Colon (tissue), 2 donors: ENCODE results near the gene SLC25A17.
"Not testable (repeated sequence)": the region's sequence is repeated elsewhere in the genome, so short reads cannot be mapped to it uniquely, and the experiment has no call there.

Experiments
- FAIRE-seq: peaks from 2 replicates; lab custom pipeline; 2012; peaks lifted over from hg19 to GRCh38; lab: Jason Lieb, UNC
- donor health status: control.
- donor health status: control.

The SLC25A17 gene

GRCh38 chr22:40818192-40818746 is 877 bp downstream of the SLC25A17 start:
- FAIRE-seq: no peak

- no peak for FAIRE-seq
Measured at GRCh38 chr22:40817737-40818136, 1.4 kb downstream of the SLC25A17 start.

- no peak for FAIRE-seq
Measured at GRCh38 chr22:40813912-40814315, 5.2 kb downstream of the SLC25A17 start.

- no peak for FAIRE-seq
Measured at GRCh38 chr22:40808018-40808841, 10.9 kb downstream of the SLC25A17 start.

- FAIRE-seq: no peak
Measured at GRCh38 chr22:40806711-40807110, 12.4 kb downstream of the SLC25A17 start.

- no peak for FAIRE-seq
Measured at GRCh38 chr22:40805699-40806203, 13.4 kb downstream of the SLC25A17 start.

GRCh38 chr22:40805239-40805638 is 13.9 kb downstream of the SLC25A17 start:
- FAIRE-seq: no peak

- FAIRE-seq: no peak
Measured at GRCh38 chr22:40803321-40803720, 15.8 kb downstream of the SLC25A17 start.

- FAIRE-seq: no peak
Measured at GRCh38 chr22:40799008-40799407, 20.1 kb downstream of the SLC25A17 start.

- FAIRE-seq: no peak
Measured at GRCh38 chr22:40797427-40797826, 21.7 kb downstream of the SLC25A17 start.

- FAIRE-seq: no peak
Measured at GRCh38 chr22:40792451-40792850, 26.7 kb downstream of the SLC25A17 start.

- FAIRE-seq: no peak
Measured at GRCh38 chr22:40791241-40791640, 27.9 kb downstream of the SLC25A17 start.

GRCh38 chr22:40789131-40789530 is 30.0 kb downstream of the SLC25A17 start:
- no peak for FAIRE-seq

- FAIRE-seq: no peak
Measured at GRCh38 chr22:40782521-40782920, 36.6 kb downstream of the SLC25A17 start.

GRCh38 chr22:40781749-40782148 is 37.4 kb downstream of the SLC25A17 start:
- FAIRE-seq: not testable (repeated sequence)

- no peak for FAIRE-seq
Measured at GRCh38 chr22:40769761-40770160, 49.4 kb downstream of the SLC25A17 start.

GRCh38 chr22:40768206-40768605 is 50.9 kb downstream of the SLC25A17 start:
- FAIRE-seq: no peak

GRCh38 chr22:40766956-40767355 is 52.2 kb downstream of the SLC25A17 start:
- no peak for FAIRE-seq

- FAIRE-seq: no peak
Measured at GRCh38 chr22:40764763-40765441, 54.2 kb downstream of the SLC25A17 start.

GRCh38 chr22:40759294-40759840 is 59.8 kb downstream of the SLC25A17 start:
- FAIRE-seq: no peak

GRCh38 chr22:40758851-40759250 is 60.3 kb downstream of the SLC25A17 start:
- FAIRE-seq: not testable (repeated sequence)

- no peak for FAIRE-seq
Measured at GRCh38 chr22:40758390-40758789, 60.8 kb downstream of the SLC25A17 start.

- no peak for FAIRE-seq
Measured at GRCh38 chr22:40757071-40757470, 62.1 kb downstream of the SLC25A17 start.
